SK-N-SH treated with all-trans-retinoic acid at 6 μM for 48 hours (cell line): Measurements from ENCODE around the gene CCDC8.

Experiments
- ATAC-seq: fragments of 200-7000 bp; cut with Tn5 transposase; 3 replicates; pipeline ENCODE4 v1.9.1; 2020; ENCODE audit warnings: mild to moderate bottlenecking, moderate library complexity
- ARNTL ChIP-seq: fragments of 450-650 bp; formaldehyde crosslinking; IDR thresholded peaks from 2 replicates; pipeline ENCODE4 v1.5.0; 2020; ENCODE audit warnings: low read depth, mild to moderate bottlenecking, moderate library complexity, borderline replicate concordance
- BACH2 ChIP-seq: fragments of 250-450 bp; sonication (Bioruptor Pico); IDR thresholded peaks from 2 replicates; pipeline ENCODE4 v1.9.0; 2021; ENCODE audit warnings: mild to moderate bottlenecking, borderline replicate concordance
- CSDC2 ChIP-seq: fragments of 250-450 bp; sonication (Bioruptor Pico); IDR thresholded peaks from 2 replicates; pipeline ENCODE4 v1.5.0; 2020; ENCODE audit warnings: mild to moderate bottlenecking, moderate library complexity
- CSRNP3 ChIP-seq: fragments of 250-450 bp; sonication (Bioruptor Pico); IDR thresholded peaks from 2 replicates; pipeline ENCODE4 v1.5.1; 2021; ENCODE audit warnings: mild to moderate bottlenecking, moderate library complexity
- ESRRG ChIP-seq: fragments of 250-450 bp; sonication (Bioruptor Pico); IDR thresholded peaks from 2 replicates; pipeline ENCODE4 v1.6.1; 2021; ENCODE audit warnings: mild to moderate bottlenecking
- GLIS3 ChIP-seq: fragments of 250-450 bp; sonication (Bioruptor Pico); IDR thresholded peaks from 2 replicates; pipeline ENCODE4 v1.5.0; 2020; ENCODE audit warnings: mild to moderate bottlenecking, moderate library complexity
- ISL1 ChIP-seq: fragments of 250-450 bp; sonication (Bioruptor Pico); IDR thresholded peaks from 2 replicates; pipeline ENCODE4 v2.1.2; 2022; ENCODE audit warnings: mild to moderate bottlenecking, moderate library complexity
- OSR1 ChIP-seq: fragments of 250-450 bp; sonication (Bioruptor Pico); IDR thresholded peaks from 2 replicates; pipeline ENCODE4 v1.8.0; 2022; ENCODE audit warnings: moderate library complexity, mild to moderate bottlenecking, inconsistent platforms
- PATZ1 ChIP-seq: fragments of 250-450 bp; sonication (Bioruptor Pico); IDR thresholded peaks from 2 replicates; pipeline ENCODE4 v1.8.0; 2020; ENCODE audit warnings: mild to moderate bottlenecking, moderate library complexity, borderline replicate concordance
- POU6F1 ChIP-seq: fragments of 250-450 bp; sonication (Bioruptor Pico); IDR thresholded peaks from 2 replicates; pipeline ENCODE4 v1.8.0; 2021; ENCODE audit warnings: low read depth, mild to moderate bottlenecking, moderate library complexity, borderline replicate concordance
- RARB ChIP-seq: fragments of 250-450 bp; sonication (Bioruptor Pico); IDR thresholded peaks from 2 replicates; pipeline ENCODE4 v1.8.0; 2021; ENCODE audit warnings: mild to moderate bottlenecking, moderate library complexity
- SNAI2 ChIP-seq: fragments of 250-450 bp; sonication (Bioruptor Pico); IDR thresholded peaks from 2 replicates; pipeline ENCODE4 v1.5.0; 2020; ENCODE audit warnings: mild to moderate bottlenecking, moderate library complexity
- TCF4 ChIP-seq: fragments of 250-450 bp; sonication (Bioruptor Pico); IDR thresholded peaks from 2 replicates; pipeline ENCODE4 v1.8.0; 2021; ENCODE audit warnings: mild to moderate bottlenecking, moderate library complexity, borderline replicate concordance
- TOX ChIP-seq: fragments of 250-450 bp; sonication (Bioruptor Pico); IDR thresholded peaks from 2 replicates; pipeline ENCODE4 v1.8.0; 2021; ENCODE audit warnings: mild to moderate bottlenecking, moderate library complexity, borderline replicate concordance
- TSHZ2 ChIP-seq: fragments of 250-450 bp; sonication (Bioruptor Pico); IDR thresholded peaks from 2 replicates; pipeline ENCODE4 v1.5.0; 2020; ENCODE audit warnings: mild to moderate bottlenecking, moderate library complexity
- ZC3H10 ChIP-seq: fragments of 250-450 bp; sonication (Bioruptor Pico); IDR thresholded peaks from 2 replicates; pipeline ENCODE4 v1.5.1; 2021; ENCODE audit warnings: mild to moderate bottlenecking, moderate library complexity
- ZFP3 ChIP-seq: fragments of 250-450 bp; sonication (Bioruptor Pico); IDR thresholded peaks from 2 replicates; pipeline ENCODE4 v1.5.0; 2020; ENCODE audit warnings: mild to moderate bottlenecking, moderate library complexity
- ZFP30 ChIP-seq: fragments of 450-650 bp; formaldehyde crosslinking; IDR thresholded peaks from 2 replicates; pipeline ENCODE4 v1.5.0; 2022; ENCODE audit warnings: mild to moderate bottlenecking, moderate library complexity
- ZNF565 ChIP-seq: fragments of 450-650 bp; formaldehyde crosslinking; conservative IDR thresholded peaks from 2 replicates; pipeline ENCODE4 v1.5.0; 2020; ENCODE audit warnings: low read depth, mild to moderate bottlenecking, moderate library complexity
- ZNF70 ChIP-seq: fragments of 450-650 bp; formaldehyde crosslinking; IDR thresholded peaks from 2 replicates; pipeline ENCODE4 v1.5.0; 2020; ENCODE audit warnings: mild to moderate bottlenecking, moderate library complexity
- ZNF8 ChIP-seq: fragments of 450-650 bp; formaldehyde crosslinking; IDR thresholded peaks from 2 replicates; pipeline ENCODE4 v1.5.0; 2020; ENCODE audit warnings: mild to moderate bottlenecking, moderate library complexity
- TF ChIP-seq, protein P1 (sequence below): fragments of 250-450 bp; sonication (Bioruptor Pico); IDR thresholded peaks from 2 replicates; pipeline ENCODE4 v1.5.1; 2020; ENCODE audit warnings: low read depth, mild to moderate bottlenecking, moderate library complexity

CCDC8 gene

GRCh38 chr19:46408664-46409039 lies 4.7 kb downstream of the CCDC8 start:
- ATAC-seq: no peak
- TF ChIP-seq ARNTL (CRISPR knock-in tag) (no peak), ESRRG (CRISPR knock-in tag) (no peak), SNAI2 (CRISPR knock-in tag) (no peak), TOX (CRISPR knock-in tag) (no peak), ZNF8 (CRISPR knock-in tag) (no peak)

- TF ChIP-seq ARNTL (CRISPR knock-in tag) (no peak), ZC3H10 (no peak), ISL1 (no peak), ESRRG (CRISPR knock-in tag) (no peak), ZFP30 (CRISPR knock-in tag) (no peak), TOX (CRISPR knock-in tag) (no peak), RARB (no peak), TCF4 (CRISPR knock-in tag) (no peak), SNAI2 (CRISPR knock-in tag) (no peak)
Measured at GRCh38 chr19:46407856-46408663, 5.3 kb downstream of the CCDC8 start.

DNA sequence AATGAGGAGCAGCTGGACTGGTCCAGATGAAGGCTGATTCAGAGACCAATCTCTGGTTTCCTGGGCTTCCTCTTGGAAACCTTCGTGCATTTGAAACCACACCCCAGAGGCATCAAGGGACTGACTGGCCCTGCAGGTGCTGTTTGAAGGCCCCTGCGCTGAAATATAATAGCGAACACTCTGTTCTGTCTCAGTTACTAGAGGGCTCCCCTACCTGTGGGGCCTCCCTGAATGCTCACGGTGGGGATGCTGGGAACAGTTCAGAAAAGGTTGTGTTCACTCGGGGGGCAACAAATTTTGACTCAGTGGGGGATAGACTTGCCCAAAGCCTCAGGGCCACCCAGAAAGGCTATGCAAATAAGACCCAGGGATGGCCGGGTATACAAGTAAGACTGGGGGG lies 6.4 kb downstream of the CCDC8 start:
- ATAC-seq: no peak
- TF ChIP-seq GLIS3 (CRISPR knock-in tag): no peak
- no peak for TF ChIP-seq TSHZ2 (CRISPR knock-in tag)
- no peak for TF ChIP-seq CSDC2 (CRISPR knock-in tag)
- TF ChIP-seq, protein P1, sequence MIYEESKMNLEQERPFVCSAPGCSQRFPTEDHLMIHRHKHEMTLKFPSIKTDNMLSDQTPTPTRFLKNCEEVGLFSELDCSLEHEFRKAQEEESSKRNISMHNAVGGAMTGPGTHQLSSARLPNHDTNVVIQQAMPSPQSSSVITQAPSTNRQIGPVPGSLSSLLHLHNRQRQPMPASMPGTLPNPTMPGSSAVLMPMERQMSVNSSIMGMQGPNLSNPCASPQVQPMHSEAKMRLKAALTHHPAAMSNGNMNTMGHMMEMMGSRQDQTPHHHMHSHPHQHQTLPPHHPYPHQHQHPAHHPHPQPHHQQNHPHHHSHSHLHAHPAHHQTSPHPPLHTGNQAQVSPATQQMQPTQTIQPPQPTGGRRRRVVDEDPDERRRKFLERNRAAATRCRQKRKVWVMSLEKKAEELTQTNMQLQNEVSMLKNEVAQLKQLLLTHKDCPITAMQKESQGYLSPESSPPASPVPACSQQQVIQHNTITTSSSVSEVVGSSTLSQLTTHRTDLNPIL: no peak
- TF ChIP-seq ARNTL (CRISPR knock-in tag): no peak
- TF ChIP-seq ZNF565 (CRISPR knock-in tag): no peak

More at GRCh38 chr19:46407856-46408663, 5.3 kb downstream of the CCDC8 start:
- no peak for ATAC-seq

DNA sequence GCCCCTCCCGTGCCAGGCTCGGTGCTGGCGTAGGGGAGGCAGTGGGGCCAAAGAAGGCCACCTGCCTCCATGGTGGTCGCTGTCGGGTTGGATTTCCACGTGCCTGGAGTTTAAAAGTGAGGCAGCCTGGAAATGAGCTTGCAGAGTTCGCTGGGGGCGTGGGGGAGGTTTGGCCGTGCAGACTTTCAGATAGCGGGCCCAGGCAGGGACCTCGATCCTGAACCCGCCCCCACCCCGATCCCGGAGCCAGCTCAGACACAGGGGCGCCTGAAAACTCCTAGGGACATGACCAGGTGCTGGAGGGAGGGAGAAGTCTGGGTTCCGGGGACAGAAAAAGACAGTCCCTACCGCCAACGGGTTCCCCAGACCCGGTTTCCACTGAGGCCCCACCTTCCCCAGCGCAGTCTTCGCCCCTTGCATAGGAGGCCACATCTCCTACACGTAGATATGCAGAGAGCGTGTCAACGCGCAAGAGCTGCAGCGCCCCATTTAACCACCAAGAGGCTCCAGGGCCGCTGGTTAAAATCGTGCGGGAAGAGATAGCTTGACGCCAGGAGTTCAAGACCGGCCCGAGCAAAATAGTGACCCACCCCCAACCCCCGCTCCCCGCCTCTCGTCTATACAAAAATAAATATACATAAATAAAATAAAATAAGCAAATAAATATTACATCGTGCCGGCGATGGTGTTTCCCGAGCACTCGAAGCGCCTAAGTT lies 8.5 kb downstream of the CCDC8 start:
- no peak for TF ChIP-seq BACH2 (CRISPR knock-in tag)
- TF ChIP-seq ZNF565 (CRISPR knock-in tag): no peak
- TF ChIP-seq RARB: no peak
- no peak for TF ChIP-seq POU6F1
- TF ChIP-seq ZFP3 (CRISPR knock-in tag): no peak
- no peak for TF ChIP-seq ZNF70 (CRISPR knock-in tag)
- TF ChIP-seq ZNF8 (CRISPR knock-in tag): no peak
- no peak for TF ChIP-seq TSHZ2 (CRISPR knock-in tag)
- no peak for TF ChIP-seq PATZ1 (CRISPR knock-in tag)
- no peak for TF ChIP-seq CSRNP3
- TF ChIP-seq SNAI2 (CRISPR knock-in tag): no peak
- no peak for TF ChIP-seq ZC3H10
- no peak for TF ChIP-seq TOX (CRISPR knock-in tag)
- no peak for TF ChIP-seq GLIS3 (CRISPR knock-in tag)
- TF ChIP-seq CSDC2 (CRISPR knock-in tag): no peak
- no peak for TF ChIP-seq OSR1 (CRISPR knock-in tag)
- TF ChIP-seq ISL1: no peak
- no peak for ATAC-seq
